UCSD-AML1 (cell line): ENCODE results near the gene SETD1A.
A peak's percentile ranks its signal among the peaks of the same experiment; 100 is the strongest.
"Not testable (repeated sequence)": the region's sequence is repeated elsewhere in the genome, so short reads cannot be mapped to it uniquely, and the experiment has no call there.

ENCODE experiments used
- DNase-seq: peaks from one replicate; lab custom pipeline; 2025; ENCODE audit not compliant: unreplicated experiment; lab: John Stamatoyannopoulos, UW

Gene SETD1A

GRCh38 chr16:31013292-31013691 is 55.7 kb downstream of the SETD1A start:
- DNase-seq = not testable (repeated sequence)

GRCh38 chr16:31016018-31016417 is 58.5 kb downstream of the SETD1A start:
- DNase-seq = no peak

- DNase-seq = not testable (repeated sequence)
Measured at GRCh38 chr16:31017756-31018155, 60.2 kb downstream of the SETD1A start.

- DNase-seq = no peak
Measured at GRCh38 chr16:31020536-31020935, 63.0 kb downstream of the SETD1A start.

GRCh38 chr16:31022544-31023251 is 65.1 kb downstream of the SETD1A start:
- DNase-seq = no peak

- no peak for DNase-seq
Measured at GRCh38 chr16:31023252-31023602, 65.7 kb downstream of the SETD1A start.

- no peak for DNase-seq
Measured at GRCh38 chr16:31023627-31024226, 66.2 kb downstream of the SETD1A start.

GRCh38 chr16:31025339-31025738 is 67.8 kb downstream of the SETD1A start:
- no peak for DNase-seq

- DNase-seq = no peak
Measured at GRCh38 chr16:31029272-31029671, 71.7 kb downstream of the SETD1A start.

- no peak for DNase-seq
Measured at GRCh38 chr16:31031276-31031675, 73.7 kb downstream of the SETD1A start.

GRCh38 chr16:31032736-31033708 is 75.5 kb downstream of the SETD1A start, which contains the start of gene STX4:
STX4 (plus strand) TSS chr16:31033558; CDS start chr16:31033806, 248 bp downstream.
- peak; percentile 95 for DNase-seq

- DNase-seq = peak; percentile 83
Measured at GRCh38 chr16:31033709-31034492, 76.3 kb downstream of the SETD1A start.
